GM12872 (cell line): ENCODE data around the gene SLC13A2.

ENCODE experiments used
- TF ChIP-seq, protein P1 (sequence below): IDR thresholded peaks from 3 replicates; pipeline ENCODE4 v1.5.1; 2011; ENCODE audit warnings: low read depth, mild to moderate bottlenecking, low read length, moderate library complexity; ENCODE audit not compliant: insufficient read depth

SLC13A2 gene

DNA sequence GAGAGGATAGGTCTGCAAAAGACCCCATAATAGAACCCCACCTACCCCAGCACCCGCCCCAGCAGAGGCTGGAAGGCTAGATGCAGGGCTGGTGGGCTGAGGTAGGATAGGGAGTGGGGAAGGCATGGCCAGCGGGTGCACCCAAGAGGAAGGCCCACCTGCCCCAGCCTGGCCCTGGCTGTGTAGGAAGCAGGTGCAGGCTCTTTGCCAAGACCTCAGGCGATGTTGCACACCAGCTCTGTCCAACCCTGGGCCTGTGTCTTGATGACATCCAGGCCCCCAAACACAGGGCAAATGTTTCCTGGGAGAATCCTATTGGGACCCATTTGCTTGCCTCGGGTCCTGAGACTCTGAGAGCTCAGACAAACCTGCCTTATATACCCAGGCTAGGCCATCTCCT, 66.8 kb downstream of the SLC13A2 start:
- TF ChIP-seq, protein P1, sequence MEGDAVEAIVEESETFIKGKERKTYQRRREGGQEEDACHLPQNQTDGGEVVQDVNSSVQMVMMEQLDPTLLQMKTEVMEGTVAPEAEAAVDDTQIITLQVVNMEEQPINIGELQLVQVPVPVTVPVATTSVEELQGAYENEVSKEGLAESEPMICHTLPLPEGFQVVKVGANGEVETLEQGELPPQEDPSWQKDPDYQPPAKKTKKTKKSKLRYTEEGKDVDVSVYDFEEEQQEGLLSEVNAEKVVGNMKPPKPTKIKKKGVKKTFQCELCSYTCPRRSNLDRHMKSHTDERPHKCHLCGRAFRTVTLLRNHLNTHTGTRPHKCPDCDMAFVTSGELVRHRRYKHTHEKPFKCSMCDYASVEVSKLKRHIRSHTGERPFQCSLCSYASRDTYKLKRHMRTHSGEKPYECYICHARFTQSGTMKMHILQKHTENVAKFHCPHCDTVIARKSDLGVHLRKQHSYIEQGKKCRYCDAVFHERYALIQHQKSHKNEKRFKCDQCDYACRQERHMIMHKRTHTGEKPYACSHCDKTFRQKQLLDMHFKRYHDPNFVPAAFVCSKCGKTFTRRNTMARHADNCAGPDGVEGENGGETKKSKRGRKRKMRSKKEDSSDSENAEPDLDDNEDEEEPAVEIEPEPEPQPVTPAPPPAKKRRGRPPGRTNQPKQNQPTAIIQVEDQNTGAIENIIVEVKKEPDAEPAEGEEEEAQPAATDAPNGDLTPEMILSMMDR, result no peak

- TF ChIP-seq, protein P1, result no peak
Measured at GRCh38 chr17:28541439-28541838, 68.0 kb downstream of the SLC13A2 start.

DNA sequence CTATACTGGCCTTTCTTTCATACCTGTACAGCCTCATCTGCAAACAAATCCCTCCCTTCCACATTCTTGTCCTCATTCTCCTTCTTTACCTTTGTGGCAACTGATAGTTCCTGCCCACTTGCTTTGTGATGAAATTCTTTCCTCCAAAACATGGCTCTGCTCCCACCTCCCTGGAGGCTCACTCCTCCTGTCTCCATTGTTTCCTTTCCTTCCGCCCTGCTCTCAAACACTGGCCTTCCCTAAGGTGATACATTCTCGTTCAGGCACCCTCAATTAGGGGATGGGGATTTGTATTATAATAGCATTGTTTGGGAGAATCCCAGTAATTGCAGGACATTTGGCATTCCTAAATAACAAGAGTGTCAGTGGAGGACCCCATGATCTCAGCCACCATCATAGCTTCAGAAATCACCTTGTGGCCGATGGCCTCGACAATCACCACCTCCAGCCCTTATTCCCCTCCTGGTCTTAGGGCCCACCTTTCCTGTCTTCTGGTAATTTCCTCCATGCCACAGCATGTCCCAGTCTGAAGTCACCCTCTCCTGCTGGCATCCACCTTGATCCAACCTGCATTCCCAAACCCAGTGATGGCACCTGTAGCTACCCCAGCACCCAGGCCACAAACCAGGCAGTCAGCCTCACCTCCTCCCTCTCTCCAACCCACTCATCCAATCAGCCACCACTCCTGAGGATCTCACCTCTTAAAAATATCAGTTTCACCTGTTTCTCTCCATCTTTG, 71.1 kb downstream of the SLC13A2 start:
- TF ChIP-seq, protein P1, result no peak

GRCh38 chr17:28545141-28545503, 71.7 kb downstream of the SLC13A2 start:
- TF ChIP-seq, protein P1, result no peak

DNA sequence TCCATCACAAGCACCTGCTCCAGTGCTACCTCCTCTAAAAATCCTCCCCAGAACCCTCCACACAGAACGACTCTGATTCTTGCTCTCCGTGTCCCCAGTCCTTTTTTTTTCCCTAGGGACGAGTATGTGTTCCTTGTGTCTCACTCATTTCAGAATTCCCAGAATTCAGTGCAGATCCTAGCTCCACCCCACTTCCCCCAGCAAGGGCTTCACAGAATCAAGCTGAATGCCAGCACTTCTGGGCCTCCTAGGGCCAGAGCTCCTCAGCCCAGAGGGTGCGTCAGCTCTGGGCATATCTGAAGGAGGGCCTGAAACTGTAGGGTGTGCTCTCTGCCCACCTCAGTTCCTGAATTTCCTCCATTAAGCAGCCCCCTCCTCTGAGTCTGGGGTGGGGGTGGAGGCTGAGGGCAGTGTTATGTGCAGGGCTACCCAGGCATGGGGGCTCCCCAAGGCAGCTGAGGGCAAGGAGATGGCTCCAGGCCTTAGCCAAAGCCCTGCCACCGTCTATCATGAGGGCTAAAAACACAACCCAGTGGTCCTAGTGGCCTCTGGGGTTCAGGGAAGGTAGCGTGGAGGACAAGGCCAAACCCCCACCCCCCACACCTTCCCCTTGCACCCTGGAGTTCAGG, 72.5 kb downstream of the SLC13A2 start:
- TF ChIP-seq, protein P1, result no peak

GRCh38 chr17:28547096-28547622, 73.7 kb downstream of the SLC13A2 start:
- TF ChIP-seq, protein P1, result no peak
